ENCODE results near the gene ZCCHC24. TPM values are rescaled to one million over a fixed set of nuclear protein-coding genes. Genes with fewer than 3 reads are reported as not detected.

The ZCCHC24 gene
- total RNA-seq, 2 experiments from 2014 or later: 0.98 to 2.2 TPM

GRCh38 chr10:79346012-79346340, 99.4 kb downstream of the ZCCHC24 start:
- no peak for DNase-seq (ENCODE audit: low spot score)
- intact Hi-C loops (cut with micrococcal nuclease; ENCODE audit: unreplicated experiment): loop anchor here (2.0 kb wide), 1 partner anchor 97 kb away; no protein-coding TSS in a partner anchor
- peaks cover 30% of the 10 kb centered on the region for H3K4me1 ChIP-seq (ENCODE audit: insufficient read depth, low read length, poor library complexity, severe bottlenecking)
- CTCF ChIA-PET (ENCODE audit: unreplicated experiment): interaction anchor here (0.7 kb wide), 1 partner anchor 24 kb away, joined by 3 read pairs; no protein-coding TSS in a partner anchor
- H3K4me2 ChIP-seq (ENCODE audit: low read length): no peak overlapping the region
- H3K9me3 ChIP-seq (ENCODE audit: low read length): no peaks in the 10 kb centered on the region
- H3K36me3 ChIP-seq (ENCODE audit: insufficient read depth, low read length): peaks cover 29% of the 10 kb centered on the region
- TF ChIP-seq EZH2phosphoT487 (IDR thresholded peaks at IDR 0.05; ENCODE audit: borderline replicate concordance, low read depth, low read length) (no peak), CTCF (conservative IDR thresholded peaks at IDR 0.05; ENCODE audit: low read length) (no peak)
- H3K79me2 ChIP-seq (ENCODE audit: insufficient read depth, low read depth, low read length): peaks cover 25% of the 10 kb centered on the region
- H3K9me2 ChIP-seq (ENCODE audit: insufficient read depth, low read length): no peaks in the 10 kb centered on the region
- peaks cover 13% of the 10 kb centered on the region for H4K20me1 ChIP-seq (ENCODE audit: insufficient read depth, low read length)
- POLR2A ChIA-PET: interaction anchor here (1.1 to 1.7 kb wide), 3 partner anchors 9 to 65 kb away, joined by 4 to 5 read pairs (median 4); no protein-coding TSS in a partner anchor
- BruUV-seq (replicated peaks): no TSS peak
- no peak overlapping the region for H3K4me3 ChIP-seq (ENCODE audit: low read depth, low read length, poor library complexity, severe bottlenecking)
- no peak overlapping the region for H2AFZ ChIP-seq (ENCODE audit: low read length)
- H3K27ac ChIP-seq (ENCODE audit: low read depth, low read length, poor library complexity, severe bottlenecking): no peak overlapping the region

- no peak for TF ChIP-seq CTCF (conservative IDR thresholded peaks at IDR 0.05; ENCODE audit: low read length)
- no peak overlapping the region for H2AFZ ChIP-seq (ENCODE audit: low read length)
- H3K9me3 ChIP-seq (ENCODE audit: low read length): no peaks in the 10 kb centered on the region
- peaks cover 13% of the 10 kb centered on the region for H4K20me1 ChIP-seq (ENCODE audit: insufficient read depth, low read length)
- ChIA-PET CTCF (ENCODE audit: unreplicated experiment) (interaction anchor here (0.8 to 0.9 kb wide), 3 partner anchors 45 to 96 kb away, joined by 3 to 5 read pairs (median 4); no protein-coding TSS in a partner anchor), POLR2A (interaction anchor here (0.7 to 1.7 kb wide), 4 partner anchors 9 to 64 kb away, joined by 3 to 5 read pairs (median 4); no protein-coding TSS in a partner anchor)
- no peak overlapping the region for H3K4me2 ChIP-seq (ENCODE audit: low read length)
- H3K9me2 ChIP-seq (ENCODE audit: insufficient read depth, low read length): no peaks in the 10 kb centered on the region
- peaks cover 25% of the 10 kb centered on the region for H3K79me2 ChIP-seq (ENCODE audit: insufficient read depth, low read depth, low read length)
- peaks cover 30% of the 10 kb centered on the region for H3K4me1 ChIP-seq (ENCODE audit: insufficient read depth, low read length, poor library complexity, severe bottlenecking)
- H3K4me3 ChIP-seq (ENCODE audit: low read depth, low read length, poor library complexity, severe bottlenecking): no peak overlapping the region
- no peak for DNase-seq (ENCODE audit: low spot score)
- no TSS peak for BruUV-seq (replicated peaks)
- H3K27ac ChIP-seq (ENCODE audit: low read depth, low read length, poor library complexity, severe bottlenecking): no peak overlapping the region
- intact Hi-C loops (cut with micrococcal nuclease; ENCODE audit: unreplicated experiment): loop anchor here (2.0 kb wide), 1 partner anchor 97 kb away; no protein-coding TSS in a partner anchor
- peaks cover 23% of the 10 kb centered on the region for H3K36me3 ChIP-seq (ENCODE audit: insufficient read depth, low read length)
Measured at GRCh38 chr10:79345241-79346011, 100.0 kb downstream of the ZCCHC24 start.

Data from OCI-LY7 (cell line).